VCaP (cell line): ENCODE measurements around the gene SLFN11.
"Not testable (repeated sequence)": the region's sequence is repeated elsewhere in the genome, so short reads cannot be mapped to it uniquely, and the experiment has no call there.

Experiments used
- H3K27ac ChIP-seq: fragments of 450-650 bp; 2 replicates; pipeline ENCODE4 v1.5.1; 2017
- TF ChIP-seq, protein P1 (sequence below): fragments of 450-650 bp; conservative IDR thresholded peaks from 2 replicates; pipeline ENCODE4 v1.5.1; 2017; ENCODE audit warnings: mild to moderate bottlenecking, moderate library complexity

SLFN11 gene

DNA sequence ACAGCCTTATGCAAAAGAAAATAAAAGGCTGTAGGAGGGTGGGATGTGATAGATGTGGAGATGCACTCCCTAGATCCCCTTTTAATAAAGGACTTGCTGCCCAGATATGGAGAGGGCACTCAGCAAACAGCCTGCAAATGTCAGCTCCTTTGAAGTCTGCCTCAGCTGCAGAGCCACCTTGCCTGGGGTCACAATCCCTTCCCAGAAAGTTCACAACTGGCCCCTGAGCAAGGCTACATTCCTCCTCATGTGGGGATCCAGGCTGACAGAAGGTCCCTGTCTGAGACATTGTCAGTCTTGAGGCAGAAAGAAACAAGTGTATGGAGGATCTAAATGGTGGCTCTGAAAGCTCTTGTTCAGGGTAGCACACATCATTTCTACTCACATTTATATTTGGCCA, 36.1 kb downstream of the SLFN11 start:
- TF ChIP-seq, protein P1, sequence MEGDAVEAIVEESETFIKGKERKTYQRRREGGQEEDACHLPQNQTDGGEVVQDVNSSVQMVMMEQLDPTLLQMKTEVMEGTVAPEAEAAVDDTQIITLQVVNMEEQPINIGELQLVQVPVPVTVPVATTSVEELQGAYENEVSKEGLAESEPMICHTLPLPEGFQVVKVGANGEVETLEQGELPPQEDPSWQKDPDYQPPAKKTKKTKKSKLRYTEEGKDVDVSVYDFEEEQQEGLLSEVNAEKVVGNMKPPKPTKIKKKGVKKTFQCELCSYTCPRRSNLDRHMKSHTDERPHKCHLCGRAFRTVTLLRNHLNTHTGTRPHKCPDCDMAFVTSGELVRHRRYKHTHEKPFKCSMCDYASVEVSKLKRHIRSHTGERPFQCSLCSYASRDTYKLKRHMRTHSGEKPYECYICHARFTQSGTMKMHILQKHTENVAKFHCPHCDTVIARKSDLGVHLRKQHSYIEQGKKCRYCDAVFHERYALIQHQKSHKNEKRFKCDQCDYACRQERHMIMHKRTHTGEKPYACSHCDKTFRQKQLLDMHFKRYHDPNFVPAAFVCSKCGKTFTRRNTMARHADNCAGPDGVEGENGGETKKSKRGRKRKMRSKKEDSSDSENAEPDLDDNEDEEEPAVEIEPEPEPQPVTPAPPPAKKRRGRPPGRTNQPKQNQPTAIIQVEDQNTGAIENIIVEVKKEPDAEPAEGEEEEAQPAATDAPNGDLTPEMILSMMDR = no peak

DNA sequence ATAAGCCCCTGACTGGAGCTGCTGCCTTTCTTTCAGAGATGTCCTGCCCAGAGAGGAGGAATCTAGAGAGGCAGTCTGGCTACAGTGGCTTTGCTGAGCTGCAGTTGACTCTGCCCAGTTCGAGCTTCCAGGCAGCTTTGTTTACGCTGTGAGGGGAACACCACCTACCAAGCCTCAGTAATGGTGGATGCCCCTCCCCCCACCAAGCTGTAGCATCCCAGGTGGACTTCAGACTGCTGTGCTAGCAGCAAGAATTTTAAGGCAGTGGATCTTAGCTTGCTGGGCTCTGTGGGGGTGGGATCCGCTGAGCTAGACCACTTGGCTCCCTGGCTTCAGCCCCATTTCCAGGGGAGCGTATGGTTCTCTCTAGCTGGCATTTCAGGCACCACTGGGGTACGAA, 39.8 kb downstream of the SLFN11 start:
- not testable (repeated sequence) for H3K27ac ChIP-seq

More for the DNA sequence above, 36.1 kb downstream of the SLFN11 start:
- H3K27ac ChIP-seq = no peak overlapping the region

DNA sequence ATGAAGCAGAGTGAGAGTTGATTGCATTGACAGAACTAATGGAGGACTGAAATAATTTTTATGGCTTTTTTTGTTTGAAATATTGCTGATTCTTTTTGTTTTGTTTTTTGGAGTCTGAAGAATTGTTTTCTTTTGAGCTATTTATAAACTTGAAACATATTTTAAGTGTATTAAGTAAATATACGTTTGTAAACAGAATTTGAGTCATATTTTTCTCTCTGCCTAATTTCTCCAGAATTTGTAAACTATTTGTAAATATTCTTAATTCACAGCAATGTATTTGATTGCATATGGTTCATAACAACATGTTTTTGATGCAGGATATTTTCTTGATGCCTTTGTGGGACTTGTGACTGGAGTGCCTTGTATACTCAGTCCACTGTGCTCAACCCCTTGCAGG, 50.7 kb downstream of the SLFN11 start:
- TF ChIP-seq, protein P1 = no peak
- H3K27ac ChIP-seq = no peak overlapping the region

DNA sequence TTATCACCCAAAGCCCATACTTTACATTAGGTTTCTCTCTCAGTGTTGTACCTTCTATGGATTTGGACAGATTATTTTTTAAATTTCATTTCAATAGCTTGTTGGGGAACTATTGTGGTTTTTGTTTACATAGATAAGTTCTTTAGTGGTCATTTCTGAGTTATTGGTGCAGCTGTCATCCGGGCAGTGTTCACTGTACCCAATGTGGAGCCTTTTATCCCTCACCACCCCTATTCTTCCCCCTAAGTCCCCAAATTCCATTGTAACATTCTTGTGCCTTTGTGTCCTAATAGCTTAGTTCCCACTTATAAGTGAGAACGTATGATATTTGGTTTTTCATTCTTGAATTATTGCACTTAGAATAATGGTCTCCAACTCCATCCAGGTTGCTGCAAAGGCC, 57.5 kb downstream of the SLFN11 start:
- TF ChIP-seq, protein P1 = no peak
- no peak overlapping the region for H3K27ac ChIP-seq

DNA sequence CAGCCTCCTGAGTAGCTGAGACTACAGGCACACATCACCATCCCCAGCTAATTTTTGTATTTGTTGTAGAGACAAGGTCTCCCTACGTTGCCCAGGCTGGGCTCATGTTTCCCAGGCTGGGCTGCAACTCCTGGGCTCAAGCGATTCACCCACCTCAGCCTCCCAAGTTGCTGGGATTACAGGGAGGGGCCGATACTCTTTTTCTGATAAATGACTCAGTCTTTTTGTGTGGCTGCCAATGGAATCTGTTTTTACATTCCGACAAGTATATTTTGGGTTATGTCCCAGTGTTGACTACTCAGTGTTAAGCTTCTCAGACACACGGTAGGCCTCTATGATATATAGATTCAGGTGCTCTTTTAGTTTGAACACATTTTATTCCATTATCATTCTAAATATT, 58.1 kb downstream of the SLFN11 start:
- TF ChIP-seq, protein P1 = no peak

DNA sequence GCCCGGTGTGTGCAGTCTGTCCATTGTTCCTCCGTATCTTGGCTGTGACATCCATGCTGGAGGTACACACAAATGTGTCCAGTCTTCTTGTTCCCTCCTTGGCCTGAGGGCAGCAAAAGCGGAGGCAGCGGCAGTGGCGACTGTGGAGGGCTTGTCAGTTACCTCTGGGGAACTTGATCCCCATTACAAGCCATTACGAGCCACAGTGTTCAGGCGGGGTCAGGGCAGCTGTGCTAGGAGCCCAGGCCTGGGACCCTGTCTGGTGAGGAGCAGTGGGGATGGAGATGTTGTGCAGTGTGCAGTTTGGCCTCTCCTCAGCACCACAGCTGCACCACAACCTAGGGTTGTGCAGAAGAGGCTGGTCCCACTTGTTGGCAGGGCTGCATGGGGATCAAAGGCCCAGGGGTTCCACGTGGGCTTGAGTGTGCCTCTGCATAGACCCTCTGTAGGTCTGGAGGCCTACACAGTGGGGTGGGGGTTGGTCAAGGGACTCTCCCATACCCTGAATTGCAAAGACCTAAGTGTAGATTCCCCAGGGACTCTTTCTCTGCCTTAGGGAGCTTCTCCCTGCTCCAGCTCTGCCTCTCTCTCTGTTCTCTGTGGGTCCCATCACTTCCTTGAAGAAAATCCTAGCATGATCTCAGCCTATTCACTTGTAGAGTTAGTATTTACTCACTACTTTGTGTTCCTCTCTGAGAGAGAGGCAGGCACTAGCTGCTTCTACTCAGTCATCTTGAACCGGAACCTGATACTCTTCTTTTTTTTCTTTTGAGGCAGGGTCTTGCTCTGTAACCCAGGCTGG, 58.8 kb downstream of the SLFN11 start:
- H3K27ac ChIP-seq = no peak overlapping the region
- TF ChIP-seq, protein P1 = no peak

More for the DNA sequence above, 58.1 kb downstream of the SLFN11 start:
- H3K27ac ChIP-seq = no peak overlapping the region

DNA sequence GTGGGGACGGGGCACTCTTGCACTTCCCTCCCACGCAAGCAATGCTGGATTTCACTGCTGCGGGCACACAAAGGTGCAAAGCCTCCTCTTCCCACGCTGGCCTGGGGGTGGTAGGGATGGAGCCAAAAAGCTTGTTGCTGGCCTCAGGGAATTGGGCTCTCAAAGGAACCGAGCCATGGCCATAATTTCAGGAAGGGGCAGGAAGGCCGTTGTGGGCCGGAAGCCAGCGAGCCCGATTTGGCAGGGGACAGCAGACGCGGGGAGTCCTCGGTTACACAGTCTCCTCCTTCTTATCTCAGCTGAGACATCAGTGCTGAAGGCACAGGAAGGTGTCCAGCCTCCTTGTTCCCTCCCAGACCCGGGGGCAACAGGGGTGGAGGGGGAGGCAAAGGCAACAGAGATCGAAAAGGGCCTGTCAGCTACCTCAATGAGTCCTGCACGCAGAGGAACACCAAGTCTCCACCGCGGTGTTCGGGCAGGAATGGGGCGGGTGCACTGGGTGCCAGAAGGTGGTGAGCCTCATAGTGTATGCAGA, 59.5 kb downstream of the SLFN11 start:
- TF ChIP-seq, protein P1 = no peak
- H3K27ac ChIP-seq = no peak overlapping the region
